WTC11 (cell line): ENCODE measurements around the gene PRM3. TPM values are rescaled to one million over a fixed set of nuclear protein-coding genes. Genes with fewer than 3 reads are reported as not detected.
"Not testable (repeated sequence)": the region's sequence is repeated elsewhere in the genome, so short reads cannot be mapped to it uniquely, and the experiment has no call there.

Experiments
- ATAC-seq: fragments of 200-7000 bp; cut with Tn5 transposase; 2 replicates; pipeline ENCODE4 v1.10.0; 2021; ENCODE audit warnings: mild to moderate bottlenecking, moderate library complexity
- CTCF ChIA-PET: fragments of 300-600 bp; sonication (Branson Sonifier 250); formaldehyde crosslinking; loops from one replicate; lab custom pipeline; 2021; ENCODE audit warnings: antibody characterized with exemption; lab: Charles Lee
- POLR2A ChIA-PET: fragments of 350-600 bp; sonication (Branson Sonifier 250); formaldehyde crosslinking; loops from one replicate; lab custom pipeline; 2021; ENCODE audit warnings: antibody characterized with exemption; lab: Charles Lee
- DNase-seq: peaks from one replicate; pipeline ENCODE4 v3.0.0; 2021; ENCODE audit warnings: low spot score
- H3K27ac Mint-ChIP-seq: 2 replicates; pipeline ENCODE4 v1.8.0; 2021; ENCODE audit warnings: mixed read lengths
- H3K27me3 Mint-ChIP-seq: 2 replicates; pipeline ENCODE4 v1.8.0; 2021; ENCODE audit warnings: low read depth, mild to moderate bottlenecking, moderate library complexity, mixed read lengths
- H3K36me3 Mint-ChIP-seq: 2 replicates; pipeline ENCODE4 v1.8.0; 2021; ENCODE audit warnings: mixed read lengths
- H3K4me1 Mint-ChIP-seq: 2 replicates; pipeline ENCODE4 v1.8.0; 2022; ENCODE audit warnings: mixed read lengths
- H3K4me3 Mint-ChIP-seq: 2 replicates; pipeline ENCODE4 v1.8.0; 2021; ENCODE audit warnings: mild to moderate bottlenecking, moderate library complexity, mixed read lengths
- H3K9me3 Mint-ChIP-seq: 2 replicates; pipeline ENCODE4 v1.8.0; 2021; ENCODE audit warnings: mixed read lengths
- ATF1 ChIP-seq: sonication (generic); formaldehyde crosslinking; IDR thresholded peaks from 2 replicates; pipeline ENCODE4 v1.8.1; 2023; ENCODE audit warnings: mild to moderate bottlenecking, moderate library complexity, missing genetic modification reagents
- ATF3 ChIP-seq: sonication (generic); formaldehyde crosslinking; conservative IDR thresholded peaks from 2 replicates; pipeline ENCODE4 v1.8.1; 2022; ENCODE audit warnings: mild to moderate bottlenecking, missing genetic modification reagents
- CREM ChIP-seq: sonication (generic); formaldehyde crosslinking; IDR thresholded peaks from 2 replicates; pipeline ENCODE4 v1.8.1; 2022; ENCODE audit warnings: mild to moderate bottlenecking, missing genetic modification reagents, moderate library complexity
- CTCF ChIP-seq: fragments of 200-600 bp; IDR thresholded peaks from 2 replicates; pipeline ENCODE4 v1.8.0; 2022; ENCODE audit warnings: antibody characterized with exemption
- E2F1 ChIP-seq: sonication (generic); formaldehyde crosslinking; IDR thresholded peaks from 2 replicates; pipeline ENCODE4 v1.8.0; 2022; ENCODE audit warnings: mild to moderate bottlenecking, missing genetic modification reagents
- ESRRA ChIP-seq: sonication (generic); formaldehyde crosslinking; IDR thresholded peaks from 2 replicates; pipeline ENCODE4 v1.8.1; 2022; ENCODE audit warnings: mild to moderate bottlenecking, missing genetic modification reagents, borderline replicate concordance
- FOXP1 ChIP-seq: sonication (generic); formaldehyde crosslinking; IDR thresholded peaks from 2 replicates; pipeline ENCODE4 v1.8.0; 2022; ENCODE audit warnings: missing genetic modification reagents, mild to moderate bottlenecking, moderate library complexity, borderline replicate concordance
- KAT7 ChIP-seq: sonication (generic); formaldehyde crosslinking; IDR thresholded peaks from 2 replicates; pipeline ENCODE4 v1.8.1; 2023; ENCODE audit warnings: missing genetic modification reagents, mild to moderate bottlenecking, borderline replicate concordance
- NFATC4 ChIP-seq: fragments of 250-450 bp; sonication (Bioruptor Pico); IDR thresholded peaks from 2 replicates; pipeline ENCODE4 v1.9.0; 2021; ENCODE audit warnings: mild to moderate bottlenecking
- PRRX2 ChIP-seq: fragments of 250-450 bp; sonication (Bioruptor Pico); IDR thresholded peaks from 2 replicates; pipeline ENCODE4 v1.8.0; 2021; ENCODE audit warnings: mild to moderate bottlenecking
- RORB ChIP-seq: fragments of 250-450 bp; sonication (Bioruptor Pico); IDR thresholded peaks from 2 replicates; pipeline ENCODE4 v1.9.0; 2021; ENCODE audit warnings: mild to moderate bottlenecking
- TEAD4 ChIP-seq: sonication (generic); formaldehyde crosslinking; IDR thresholded peaks from 2 replicates; pipeline ENCODE4 v1.8.0; 2022; ENCODE audit warnings: mild to moderate bottlenecking, missing genetic modification reagents
- ZBTB43 ChIP-seq: sonication (generic); formaldehyde crosslinking; IDR thresholded peaks from 2 replicates; pipeline ENCODE4 v1.8.1; 2023; ENCODE audit warnings: mild to moderate bottlenecking, missing genetic modification reagents
- total RNA-seq: library from RNA; stranded (reverse); gene quantifications from 3 replicates; pipeline ENCODE4 v1.2.3, GENCODE V29; 2021
- TF ChIP-seq, protein P1 (sequence below): sonication (generic); formaldehyde crosslinking; IDR thresholded peaks from 2 replicates; pipeline ENCODE4 v1.8.0; 2022; ENCODE audit warnings: mild to moderate bottlenecking, missing genetic modification reagents
- TF ChIP-seq, protein P2 (sequence below): sonication (generic); formaldehyde crosslinking; IDR thresholded peaks from 2 replicates; pipeline ENCODE4 v1.8.1; 2023; ENCODE audit warnings: mild to moderate bottlenecking, missing genetic modification reagents, moderate library complexity
- TF ChIP-seq, protein P3 (sequence below): sonication (generic); formaldehyde crosslinking; IDR thresholded peaks from 2 replicates; pipeline ENCODE4 v1.8.1; 2023; ENCODE audit warnings: mild to moderate bottlenecking, moderate library complexity, missing genetic modification reagents
- TF ChIP-seq, protein P4 (sequence below): sonication (generic); formaldehyde crosslinking; IDR thresholded peaks from 2 replicates; pipeline ENCODE4 v1.8.1; 2022; ENCODE audit warnings: mild to moderate bottlenecking, missing genetic modification reagents, moderate library complexity, borderline replicate concordance

Gene PRM3
- total RNA-seq, 1 experiment from 2014 or later: not detected

GRCh38 chr16:11291091-11291703 lies 17.8 kb upstream of the PRM3 start (continued):
- TF ChIP-seq ATF1 (CRISPR knock-in tag): no peak
- no peak for TF ChIP-seq RORB (CRISPR knock-in tag)
- TF ChIP-seq, protein P1, sequence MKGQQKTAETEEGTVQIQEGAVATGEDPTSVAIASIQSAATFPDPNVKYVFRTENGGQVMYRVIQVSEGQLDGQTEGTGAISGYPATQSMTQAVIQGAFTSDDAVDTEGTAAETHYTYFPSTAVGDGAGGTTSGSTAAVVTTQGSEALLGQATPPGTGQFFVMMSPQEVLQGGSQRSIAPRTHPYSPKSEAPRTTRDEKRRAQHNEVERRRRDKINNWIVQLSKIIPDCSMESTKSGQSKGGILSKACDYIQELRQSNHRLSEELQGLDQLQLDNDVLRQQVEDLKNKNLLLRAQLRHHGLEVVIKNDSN (CRISPR knock-in tag): no peak
- TF ChIP-seq, protein P2, sequence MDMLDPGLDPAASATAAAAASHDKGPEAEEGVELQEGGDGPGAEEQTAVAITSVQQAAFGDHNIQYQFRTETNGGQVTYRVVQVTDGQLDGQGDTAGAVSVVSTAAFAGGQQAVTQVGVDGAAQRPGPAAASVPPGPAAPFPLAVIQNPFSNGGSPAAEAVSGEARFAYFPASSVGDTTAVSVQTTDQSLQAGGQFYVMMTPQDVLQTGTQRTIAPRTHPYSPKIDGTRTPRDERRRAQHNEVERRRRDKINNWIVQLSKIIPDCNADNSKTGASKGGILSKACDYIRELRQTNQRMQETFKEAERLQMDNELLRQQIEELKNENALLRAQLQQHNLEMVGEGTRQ (CRISPR knock-in tag): no peak
- TF ChIP-seq, protein P3, sequence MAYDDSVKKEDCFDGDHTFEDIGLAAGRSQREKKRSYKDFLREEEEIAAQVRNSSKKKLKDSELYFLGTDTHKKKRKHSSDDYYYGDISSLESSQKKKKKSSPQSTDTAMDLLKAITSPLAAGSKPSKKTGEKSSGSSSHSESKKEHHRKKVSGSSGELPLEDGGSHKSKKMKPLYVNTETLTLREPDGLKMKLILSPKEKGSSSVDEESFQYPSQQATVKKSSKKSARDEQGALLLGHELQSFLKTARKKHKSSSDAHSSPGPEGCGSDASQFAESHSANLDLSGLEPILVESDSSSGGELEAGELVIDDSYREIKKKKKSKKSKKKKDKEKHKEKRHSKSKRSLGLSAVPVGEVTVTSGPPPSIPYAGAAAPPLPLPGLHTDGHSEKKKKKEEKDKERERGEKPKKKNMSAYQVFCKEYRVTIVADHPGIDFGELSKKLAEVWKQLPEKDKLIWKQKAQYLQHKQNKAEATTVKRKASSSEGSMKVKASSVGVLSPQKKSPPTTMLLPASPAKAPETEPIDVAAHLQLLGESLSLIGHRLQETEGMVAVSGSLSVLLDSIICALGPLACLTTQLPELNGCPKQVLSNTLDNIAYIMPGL (CRISPR knock-in tag): no peak
- no peak for TF ChIP-seq ZBTB43 (CRISPR knock-in tag)
- TF ChIP-seq KAT7: no peak
- TF ChIP-seq ESRRA (CRISPR knock-in tag): no peak
- TF ChIP-seq CREM (CRISPR knock-in tag): no peak
- TF ChIP-seq, protein P4, sequence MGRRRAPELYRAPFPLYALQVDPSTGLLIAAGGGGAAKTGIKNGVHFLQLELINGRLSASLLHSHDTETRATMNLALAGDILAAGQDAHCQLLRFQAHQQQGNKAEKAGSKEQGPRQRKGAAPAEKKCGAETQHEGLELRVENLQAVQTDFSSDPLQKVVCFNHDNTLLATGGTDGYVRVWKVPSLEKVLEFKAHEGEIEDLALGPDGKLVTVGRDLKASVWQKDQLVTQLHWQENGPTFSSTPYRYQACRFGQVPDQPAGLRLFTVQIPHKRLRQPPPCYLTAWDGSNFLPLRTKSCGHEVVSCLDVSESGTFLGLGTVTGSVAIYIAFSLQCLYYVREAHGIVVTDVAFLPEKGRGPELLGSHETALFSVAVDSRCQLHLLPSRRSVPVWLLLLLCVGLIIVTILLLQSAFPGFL: no peak
- TF ChIP-seq NFATC4 (CRISPR knock-in tag): no peak
- no peak for TF ChIP-seq E2F1 (CRISPR knock-in tag)

DNA sequence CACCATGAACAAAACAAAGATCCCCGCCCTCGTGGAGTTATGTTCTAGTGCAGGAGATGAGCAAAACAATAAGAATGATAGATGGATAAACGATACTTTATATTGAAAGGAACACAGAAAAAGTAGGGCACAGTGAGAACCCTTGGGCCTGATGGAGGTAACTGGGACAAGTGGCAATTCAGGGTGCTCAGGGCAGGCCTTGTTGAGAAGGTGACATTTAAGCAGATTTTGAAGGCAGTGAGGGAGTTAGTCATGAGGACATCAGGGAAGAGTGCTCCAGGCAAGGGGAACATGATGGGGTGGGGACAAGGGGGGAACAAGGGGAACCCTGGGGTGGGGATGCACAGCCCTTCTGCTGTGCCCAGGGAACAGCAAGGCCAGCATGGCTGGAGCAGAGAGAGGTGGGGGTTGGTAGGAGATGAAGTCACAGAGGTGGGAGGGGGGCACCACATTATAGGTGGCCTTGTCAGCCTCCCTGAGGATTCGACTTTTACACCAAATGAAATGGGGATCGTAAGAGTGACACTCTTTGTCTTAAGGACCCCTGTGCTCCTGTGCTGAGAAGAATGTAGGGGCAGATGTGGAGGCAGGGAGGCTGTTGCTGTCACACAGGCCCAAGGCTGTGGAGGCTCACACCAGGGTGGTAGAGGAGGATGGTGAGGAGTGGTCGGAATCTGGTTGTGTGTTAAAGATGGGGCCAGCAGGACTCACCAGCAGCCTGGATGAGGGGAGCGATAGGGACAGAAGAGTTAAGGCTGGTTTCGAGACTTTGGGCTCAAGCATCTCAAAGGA lies 16.9 kb upstream of the PRM3 start:
- CTCF ChIA-PET: interaction anchor here (1.8 to 2.3 kb wide), 2 partner anchors 34 to 66 kb away, joined by 9 to 13 read pairs; partner anchors contain the start of gene SOCS1
- DNase-seq (no peak), ATAC-seq (no peak)
- H3K9me3 Mint-ChIP-seq: no peaks in the 10 kb centered on the region
- POLR2A ChIA-PET: interaction anchor here (0.7 kb wide), 1 partner anchor 35 kb away, joined by 4 read pairs; the partner anchor contains the start of gene SOCS1
- no peaks in the 10 kb centered on the region; the same call in 1 of the 2 replicates for H3K27me3 Mint-ChIP-seq
- TF ChIP-seq TEAD4 (CRISPR knock-in tag) (no peak), CTCF (no peak), ATF3 (CRISPR knock-in tag) (no peak), PRRX2 (CRISPR knock-in tag) (no peak), FOXP1 (CRISPR knock-in tag) (no peak)
- no peak overlapping the region for H3K27ac Mint-ChIP-seq
- no peak overlapping the region for H3K4me3 Mint-ChIP-seq
- H3K4me1 Mint-ChIP-seq: peaks cover 21% of the 10 kb centered on the region
- no peaks in the 10 kb centered on the region for H3K36me3 Mint-ChIP-seq

- peaks cover 22% of the 10 kb centered on the region for H3K4me1 Mint-ChIP-seq
- H3K27me3 Mint-ChIP-seq, ATAC-seq, H3K9me3 Mint-ChIP-seq, DNase-seq, POLR2A ChIA-PET, H3K36me3 Mint-ChIP-seq, CTCF ChIA-PET, H3K4me3 Mint-ChIP-seq, H3K27ac Mint-ChIP-seq: not testable (repeated sequence)
Observed at GRCh38 chr16:11289696-11290095, 16.3 kb upstream of the PRM3 start.
